GM12878 (cell line): ENCODE results near the gene SORCS2. TPM values are rescaled to one million over a fixed set of nuclear protein-coding genes. Genes with fewer than 3 reads are reported as not detected.

Experiments
- ATAC-seq: fragments of 200-7000 bp; cut with Tn5 transposase; 3 replicates; pipeline ENCODE4 v1.9.1; 2020; ENCODE audit warnings: mild to moderate bottlenecking, moderate library complexity
- BruUV-seq: library from RNA; stranded (reverse); fragments of 400-500 nt; replicated peaks from 2 replicates; lab custom pipeline; 2021; lab: Mats Ljungman, UMichigan
- CTCF ChIA-PET: fragments of 300-600 bp; sonication (Branson Sonifier 250); formaldehyde crosslinking; extraction: SDS; loops from one replicate; lab custom pipeline; 2021; ENCODE audit warnings: inconsistent platforms; lab: Yijun Ruan, JAX
- POLR2A ChIA-PET: fragments of 350-600 bp; formaldehyde crosslinking; extraction: SDS; loops from one replicate; lab custom pipeline; 2021; ENCODE audit warnings: inconsistent platforms; lab: Charles Lee
- RAD21 ChIA-PET: fragments of 300-600 bp; sonication (Branson Sonifier 250); formaldehyde crosslinking; loops from one replicate; lab custom pipeline; 2023; ENCODE audit warnings: antibody characterized with exemption; ENCODE audit not compliant: unreplicated experiment; lab: Charles Lee
- SMC1A ChIA-PET: fragments of 300-600 bp; sonication (Branson Sonifier 250); formaldehyde crosslinking; loops from one replicate; lab custom pipeline; 2023; ENCODE audit not compliant: unreplicated experiment, uncharacterized antibody; lab: Charles Lee
- DNase-seq: peaks from one replicate; pipeline ENCODE4 v3.0.0-alpha.2; 2011; ENCODE audit warnings: low read depth, low spot score
- FAIRE-seq: peaks from 3 replicates; lab custom pipeline; 2011; peaks lifted over from hg19 to GRCh38; lab: Jason Lieb, UNC
- H2AFZ ChIP-seq: 2 replicates; pipeline ENCODE4 v1.6.0; 2011; ENCODE audit warnings: low read depth, low read length, control low read depth; ENCODE audit not compliant: control insufficient read depth
- H3K27ac ChIP-seq: 2 replicates; pipeline ENCODE4 v1.5.1; 2011; ENCODE audit warnings: control low read depth; ENCODE audit not compliant: control insufficient read depth, insufficient read depth
- H3K27me3 ChIP-seq, 2 experiments: replicated peaks in 1 of 2; 2 replicates each; pipeline versions ENCODE4 v1.6.0 to v1.6.1; 2011; ENCODE audit warnings: low read length in 1 of 2; ENCODE audit not compliant: control insufficient read depth in 2 of 2, insufficient read depth in 2 of 2
- H3K36me3 ChIP-seq, 2 experiments: 2 replicates each; pipeline ENCODE4 v1.5.1; 2011; ENCODE audit warnings: low read length in 1 of 2; ENCODE audit not compliant: control insufficient read depth in 2 of 2, insufficient read depth in 2 of 2
- H3K4me1 ChIP-seq: 2 replicates; pipeline ENCODE4 v1.6.1; 2011; ENCODE audit warnings: mild to moderate bottlenecking, low read length, moderate library complexity, mixed read lengths; ENCODE audit not compliant: control insufficient read depth, insufficient read depth
- H3K4me2 ChIP-seq: 2 replicates; pipeline ENCODE4 v1.6.0; 2011; ENCODE audit warnings: control low read depth; ENCODE audit not compliant: control insufficient read depth, insufficient read depth
- H3K4me3 ChIP-seq: fragments of 200-600 bp; sonication (generic); 2 replicates; pipeline ENCODE4 v1.5.1; 2016
- H3K79me2 ChIP-seq: 2 replicates; pipeline ENCODE4 v1.6.0; 2011; ENCODE audit warnings: low read length; ENCODE audit not compliant: control insufficient read depth, insufficient read depth
- H3K9ac ChIP-seq: 2 replicates; pipeline ENCODE4 v1.8.0; 2011; ENCODE audit warnings: low read length, control low read depth, mixed read lengths; ENCODE audit not compliant: control insufficient read depth, insufficient read depth
- H3K9me3 ChIP-seq: replicated peaks from 3 replicates; pipeline ENCODE4 v1.5.1; 2011; ENCODE audit warnings: mild to moderate bottlenecking, low read length; ENCODE audit not compliant: control insufficient read depth, insufficient read depth
- H4K20me1 ChIP-seq: 2 replicates; pipeline ENCODE4 v1.6.0; 2011; ENCODE audit not compliant: control insufficient read depth, insufficient read depth
- CBX3 ChIP-seq: fragments of 200-600 bp; sonication (generic); IDR thresholded peaks from 2 replicates; pipeline ENCODE4 v1.6.1; 2016; ENCODE audit warnings: low read depth, borderline replicate concordance
- CREB1 ChIP-seq: IDR thresholded peaks from 2 replicates; pipeline ENCODE4 v1.6.1; 2012; ENCODE audit warnings: low read depth, mild to moderate bottlenecking, inconsistent platforms
- DPF2 ChIP-seq: fragments of 450-650 bp; IDR thresholded peaks from 2 replicates; pipeline ENCODE4 v1.6.1; 2017; ENCODE audit warnings: mild to moderate bottlenecking
- ELK1 ChIP-seq: IDR thresholded peaks from 2 replicates; pipeline ENCODE4 v1.6.1; 2012; ENCODE audit warnings: low read depth, low read length, improper control_type of control experiment
- FOS ChIP-seq: IDR thresholded peaks from 3 replicates; pipeline ENCODE4 v1.6.1; 2011; ENCODE audit warnings: borderline replicate concordance; ENCODE audit not compliant: insufficient read length; ENCODE audit errors: extremely low read depth
- GABPA ChIP-seq: IDR thresholded peaks from 2 replicates; pipeline ENCODE4 v1.6.1; 2014; ENCODE audit warnings: antibody characterized with exemption, low read depth, mild to moderate bottlenecking, inconsistent platforms
- HDAC2 ChIP-seq: fragments of 200-600 bp; sonication (generic); IDR thresholded peaks from 2 replicates; pipeline ENCODE4 v1.6.1; 2017
- MTA3 ChIP-seq: IDR thresholded peaks from 2 replicates; pipeline ENCODE4 v1.6.1; 2012; ENCODE audit warnings: low read length, inconsistent platforms, borderline replicate concordance
- NFIC ChIP-seq: IDR thresholded peaks from 2 replicates; pipeline ENCODE4 v1.6.1; 2012; ENCODE audit warnings: low read depth, mild to moderate bottlenecking, inconsistent platforms, low read length, moderate library complexity
- POLR2A ChIP-seq: IDR thresholded peaks from 2 replicates; pipeline ENCODE4 v1.6.1; 2011; ENCODE audit warnings: low read depth, mild to moderate bottlenecking, low read length
- SKIL ChIP-seq: fragments of 450-650 bp; IDR thresholded peaks from 2 replicates; pipeline ENCODE4 v1.6.1; 2017; ENCODE audit warnings: mild to moderate bottlenecking, low read depth, inconsistent platforms; ENCODE audit not compliant: poor library complexity, severe bottlenecking
- YY1 ChIP-seq: IDR thresholded peaks from 2 replicates; pipeline ENCODE4 v1.6.1; 2011; ENCODE audit warnings: low read depth, mild to moderate bottlenecking, low read length
- ZNF217 ChIP-seq: fragments of 450-650 bp; IDR thresholded peaks from 2 replicates; pipeline ENCODE4 v1.6.1; 2017; ENCODE audit warnings: antibody characterized with exemption, mild to moderate bottlenecking
- WGBS: methylation state at CpG from one replicate; pipeline ENCODE4 v1.1.6; 2016; ENCODE audit warnings: low lambda C conversion rate; ENCODE audit not compliant: insufficient replicate concordance, insufficient coverage; ENCODE audit errors: missing lambda C conversion rate; 5-methylcytosine and 5-hydroxymethylcytosine counted together
- in situ Hi-C: fragments of 300-500 bp; cut with MboI; formaldehyde crosslinking; loops from 9 replicates; pipeline ENCODE4 v1.14.3; 2018; ENCODE audit warnings: mixed read lengths
- intact Hi-C: fragments of 100-400 bp; cut with micrococcal nuclease; formaldehyde crosslinking; loops from one replicate; pipeline ENCODE4 v1.14.2; 2022; ENCODE audit not compliant: unreplicated experiment
- polyA plus RNA-seq, 11 experiments: library from polyadenylated mRNA; depleted of rRNA in 4 of 11; unstranded in 6 of 11; stranded (reverse) in 5 of 11; fragments of >200 nt; fragmentation: Nextera tagmentation in 4 of 11; fragmentation: Illumina TruSeq in 1 of 11; extraction: Ambion mirVana in 4 of 11; extraction: Trizol in 1 of 11; gene quantifications; 1 replicate in 1 of 11; 2 replicates in 10 of 11; pipeline versions ENCODE4 v1.2.1 to v1.2.3, GENCODE V29; 2011 to 2016; ENCODE audit warnings: inconsistent platforms in 2 of 11, missing spikeins in 2 of 11, low read depth in 1 of 11
- total RNA-seq, 4 experiments: library from RNA; depleted of rRNA in 3 of 4; stranded (reverse); fragments of >200 nt in 3 of 4; fragmentation: Illumina TruSeq in 1 of 4; extraction: Trizol in 1 of 4; gene quantifications; 2 replicates each; pipeline versions ENCODE4 v1.2.1 to v1.2.3, GENCODE V29; 2013 to 2021

The SORCS2 gene
- total and polyA plus RNA-seq, 10 of the 15 experiments (the other 5 are each of a cell fraction or from before 2014, with no cell fraction given), result 0.01 to 0.15 (median 0.05) TPM; not detected in 5

GRCh38 chr4:7759635-7760034 is 567.3 kb downstream of the SORCS2 start:
- H3K9ac ChIP-seq, result no peak overlapping the region
- peaks cover 4% of the 10 kb centered on the region; the same call in 1 of the 2 replicates for H3K4me1 ChIP-seq
- no peaks in the 10 kb centered on the region for H3K36me3 ChIP-seq
- no peak for DNase-seq
- TF ChIP-seq CREB1, result no peak
- TF ChIP-seq MTA3, result no peak
- TF ChIP-seq SKIL, result no peak
- no peak for TF ChIP-seq CBX3
- TF ChIP-seq FOS, result no peak
- no peak for TF ChIP-seq NFIC
- no peak for TF ChIP-seq HDAC2
- TF ChIP-seq POLR2A, result no peak
- TF ChIP-seq GABPA, result no peak
- TF ChIP-seq ZNF217, result no peak
- no peak for TF ChIP-seq DPF2
- TF ChIP-seq ELK1, result no peak
- no peak for TF ChIP-seq YY1
- TF ChIP-seq, all 136 proteins: peak for 0
- ChIA-PET RAD21 (no interaction called here), CTCF (interaction anchor here (0.6 to 3.2 kb wide), 3 partner anchors 43 to 45 kb away, joined by 3 to 12 read pairs (median 4); no protein-coding TSS in a partner anchor), POLR2A (no interaction called here), SMC1A (no interaction called here)
- ATAC-seq (no peak), FAIRE-seq (no peak)
- H3K9me3 ChIP-seq, result no peaks in the 10 kb centered on the region
- no peaks in the 10 kb centered on the region for H3K79me2 ChIP-seq
- no peaks in the 10 kb centered on the region for H4K20me1 ChIP-seq
- H3K27ac ChIP-seq, result no peak overlapping the region
- no peak overlapping the region for H2AFZ ChIP-seq
- BruUV-seq, result no TSS peak
- peaks cover 0 to 2% of the 10 kb centered on the region in 2 experiments; a peak in 2 of 4 replicates for H3K27me3 ChIP-seq
- no peak overlapping the region for H3K4me3 ChIP-seq
- 50% methylated on average over 7 of the region's 7 CpGs for WGBS
- intact Hi-C loops, result loop anchor here (5.0 kb wide), 1 partner anchor 228 kb away; no protein-coding TSS in a partner anchor
- in situ Hi-C loops, result no loop called here
- no peak overlapping the region for H3K4me2 ChIP-seq
